ENCODE data around the gene BATF2.
A peak's percentile ranks its signal among the peaks of the same experiment; 100 is the strongest.
"Not testable (repeated sequence)": the region's sequence is repeated elsewhere in the genome, so short reads cannot be mapped to it uniquely, and the experiment has no call there.

BATF2 gene, protein sequence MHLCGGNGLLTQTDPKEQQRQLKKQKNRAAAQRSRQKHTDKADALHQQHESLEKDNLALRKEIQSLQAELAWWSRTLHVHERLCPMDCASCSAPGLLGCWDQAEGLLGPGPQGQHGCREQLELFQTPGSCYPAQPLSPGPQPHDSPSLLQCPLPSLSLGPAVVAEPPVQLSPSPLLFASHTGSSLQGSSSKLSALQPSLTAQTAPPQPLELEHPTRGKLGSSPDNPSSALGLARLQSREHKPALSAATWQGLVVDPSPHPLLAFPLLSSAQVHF

DNA sequence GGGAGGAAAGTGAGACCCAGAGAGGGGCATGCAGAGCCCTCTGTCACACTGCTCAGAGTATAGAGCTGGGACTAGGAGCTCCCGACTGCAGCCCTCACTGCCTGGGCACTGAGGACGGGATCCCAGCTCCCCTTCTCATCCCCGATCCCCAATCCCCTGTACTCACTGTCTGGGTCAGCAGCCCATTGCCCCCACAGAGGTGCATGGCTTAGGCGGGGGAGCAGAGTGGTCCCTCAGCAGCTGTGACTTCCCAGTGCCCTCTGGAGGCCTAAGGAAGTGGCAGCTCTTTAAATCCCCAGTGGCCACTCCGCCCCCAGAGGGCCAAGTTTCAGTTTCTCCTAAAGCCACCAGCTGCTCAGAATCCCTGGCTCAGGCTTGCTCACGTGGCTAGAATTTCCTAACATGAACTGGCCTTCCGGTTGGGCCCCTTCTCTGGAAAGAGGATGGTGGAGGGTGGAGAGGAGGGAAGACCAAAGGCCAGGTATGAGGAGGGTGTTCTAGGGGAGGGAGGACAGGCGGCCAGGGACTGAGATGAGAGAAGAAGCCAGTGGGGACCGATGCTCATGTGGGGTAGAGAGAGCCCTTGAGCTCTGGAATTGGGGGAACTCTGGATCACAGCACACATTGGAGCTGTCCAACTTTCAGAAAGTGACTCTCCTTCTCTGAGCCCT lies at the start of gene BATF2:
TSS of gene BATF2 (minus strand) at position 262 of the 671 bp plus-strand sequence. CDS start at position 205, 57 bp downstream.
- DNase-seq (ENCODE audit: low read depth), result no peak

DNA sequence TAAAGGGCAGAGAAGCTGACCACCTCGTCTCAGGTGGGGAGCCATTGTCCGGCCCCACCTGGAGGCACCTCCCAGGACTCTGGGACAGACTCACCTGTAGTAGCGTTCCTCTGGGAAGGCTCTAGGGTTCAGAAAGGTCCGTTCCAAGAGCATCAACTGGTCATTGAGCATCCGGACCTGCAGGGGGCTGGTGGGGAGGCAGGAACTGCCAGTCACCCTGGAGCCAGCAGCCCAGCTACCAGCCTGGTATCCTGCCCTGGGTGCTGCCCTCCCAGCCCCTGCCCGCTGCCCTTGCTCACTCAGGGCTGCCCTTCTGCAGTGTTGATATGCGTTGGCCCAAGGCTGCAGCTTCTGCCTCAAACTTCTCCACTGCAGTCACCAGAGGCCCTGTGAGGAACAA lies 49.0 kb upstream of the BATF2 start:
- no peak for DNase-seq (ENCODE audit: low read depth)

DNA sequence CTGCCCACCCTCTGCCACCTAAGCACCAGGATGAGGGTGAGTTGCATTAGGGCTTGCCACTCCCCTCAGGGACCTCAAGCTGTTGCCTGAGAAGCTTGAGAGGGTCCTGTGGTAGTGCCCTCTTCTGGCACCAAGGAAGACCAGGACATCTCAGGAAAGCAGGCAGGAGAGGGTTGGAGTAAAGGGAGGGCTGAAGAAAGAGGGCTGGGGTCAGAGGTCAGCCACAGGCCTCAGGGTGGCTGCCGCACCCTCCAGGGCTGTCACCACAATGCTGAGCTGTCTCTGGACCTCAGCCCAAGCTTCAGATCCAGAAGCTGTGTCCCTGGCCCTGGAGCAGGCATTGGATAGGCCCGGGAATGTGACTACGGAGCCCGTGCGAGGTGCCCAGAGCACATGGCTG lies 48.3 kb upstream of the BATF2 start:
- no peak for DNase-seq (ENCODE audit: low read depth)

DNA sequence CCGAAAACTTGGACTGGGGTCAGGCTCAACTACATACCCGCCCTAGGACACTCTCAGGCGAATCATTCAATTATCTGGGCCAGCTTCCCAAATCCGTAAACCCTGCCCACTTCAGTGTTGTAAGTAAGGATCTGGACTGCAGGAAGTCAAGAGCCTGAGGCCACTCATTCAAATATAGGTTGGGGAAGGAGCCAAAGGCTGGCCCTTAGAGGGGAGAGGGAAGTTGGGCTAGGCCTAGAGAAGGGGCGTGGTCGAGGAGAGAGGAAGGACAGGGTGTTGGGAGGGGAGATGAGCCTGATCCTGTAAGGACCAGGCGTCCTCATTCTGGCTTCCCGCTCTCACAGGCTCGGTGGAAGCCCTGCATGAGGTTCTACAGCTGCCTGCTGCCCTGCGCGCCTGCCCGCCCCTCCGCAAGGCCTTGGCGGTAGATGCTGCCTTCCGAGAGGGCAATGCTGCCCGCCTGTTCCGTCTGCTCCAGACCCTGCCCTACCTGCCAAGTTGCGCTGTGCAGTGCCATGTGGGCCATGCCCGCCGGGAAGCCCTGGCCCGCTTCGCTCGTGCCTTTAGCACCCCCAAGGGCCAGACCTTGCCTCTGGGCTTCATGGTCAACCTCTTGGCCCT lies 47.2 kb upstream of the BATF2 start:
- no peak for DNase-seq (ENCODE audit: low read depth)

DNA sequence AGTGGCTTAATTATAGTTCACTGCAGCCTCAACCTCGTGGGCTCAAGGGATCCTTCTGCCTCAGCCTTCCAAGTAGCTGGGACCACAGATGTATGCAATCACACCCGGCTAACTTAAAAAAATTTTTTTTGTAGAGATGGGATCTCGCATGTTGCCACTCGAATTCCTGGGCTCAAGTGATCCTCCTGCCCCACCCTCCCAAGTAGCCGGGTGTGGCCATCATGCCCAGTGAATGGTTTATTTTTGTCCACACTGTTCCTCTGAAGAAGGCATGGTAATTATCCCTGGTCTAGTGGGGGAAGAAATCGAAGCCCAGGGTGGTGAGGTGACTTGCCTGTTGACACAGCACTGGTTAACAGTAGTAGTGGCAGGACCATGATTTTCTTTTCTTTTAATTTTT lies 46.1 kb upstream of the BATF2 start:
- no peak for DNase-seq (ENCODE audit: low read depth)

DNA sequence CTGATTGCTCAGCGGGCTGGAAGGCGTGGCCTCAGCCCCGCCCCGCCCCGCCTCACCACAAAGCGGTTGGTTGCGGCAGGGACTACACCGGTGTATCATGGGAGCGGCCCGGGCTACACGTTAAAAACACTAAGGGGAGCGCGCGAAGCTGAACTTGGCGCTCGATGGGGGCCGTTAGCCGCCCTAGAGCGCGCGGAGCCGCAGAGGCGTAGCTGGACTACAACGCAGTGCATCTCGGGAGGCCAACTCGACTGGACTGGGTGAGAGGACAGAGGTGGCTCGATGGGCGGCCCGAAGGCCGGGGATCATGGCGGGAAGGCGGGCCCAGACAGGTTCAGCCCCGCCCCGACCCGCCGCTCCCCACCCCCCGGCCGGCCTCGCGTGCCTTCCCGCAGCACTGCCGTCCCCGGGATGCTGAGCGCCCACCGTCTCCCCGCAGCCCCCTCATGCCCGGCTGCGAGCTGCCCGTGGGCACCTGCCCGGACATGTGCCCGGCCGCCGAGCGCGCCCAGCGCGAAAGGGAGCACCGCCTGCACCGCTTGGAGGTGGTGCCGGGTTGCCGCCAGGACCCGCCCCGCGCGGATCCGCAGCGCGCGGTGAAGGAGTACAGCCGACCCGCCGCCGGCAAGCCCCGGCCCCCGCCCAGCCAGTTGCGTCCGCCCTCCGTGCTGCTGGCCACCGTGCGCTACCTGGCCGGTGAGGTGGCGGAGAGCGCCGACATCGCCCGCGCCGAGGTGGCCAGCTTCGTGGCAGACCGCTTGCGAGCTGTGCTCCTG lies 44.3 kb upstream of the BATF2 start, which contains the start of gene SAC3D1:
TSS of gene SAC3D1 (plus strand) at position 364 of the 776 bp plus-strand sequence. CDS start at position 447, 83 bp downstream.
- DNase-seq (ENCODE audit: low read depth), result peak; percentile 62

DNA sequence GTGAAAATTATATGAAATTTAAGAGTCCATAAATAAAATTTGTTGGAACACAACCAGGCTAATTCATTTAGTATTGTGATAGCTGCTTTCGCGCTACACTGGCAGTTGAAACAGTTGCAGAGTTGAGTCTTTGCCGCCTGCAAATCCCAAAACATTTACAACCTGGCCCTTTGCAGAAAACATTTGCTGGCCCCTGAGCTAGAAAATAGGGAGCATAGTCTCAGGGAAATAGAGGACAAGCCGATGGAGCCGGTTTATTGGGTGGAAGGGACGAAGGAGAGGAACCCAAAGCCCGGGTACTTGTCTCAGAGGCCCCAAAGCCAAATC lies 43.7 kb upstream of the BATF2 start:
- no peak for DNase-seq (ENCODE audit: low read depth)

DNA sequence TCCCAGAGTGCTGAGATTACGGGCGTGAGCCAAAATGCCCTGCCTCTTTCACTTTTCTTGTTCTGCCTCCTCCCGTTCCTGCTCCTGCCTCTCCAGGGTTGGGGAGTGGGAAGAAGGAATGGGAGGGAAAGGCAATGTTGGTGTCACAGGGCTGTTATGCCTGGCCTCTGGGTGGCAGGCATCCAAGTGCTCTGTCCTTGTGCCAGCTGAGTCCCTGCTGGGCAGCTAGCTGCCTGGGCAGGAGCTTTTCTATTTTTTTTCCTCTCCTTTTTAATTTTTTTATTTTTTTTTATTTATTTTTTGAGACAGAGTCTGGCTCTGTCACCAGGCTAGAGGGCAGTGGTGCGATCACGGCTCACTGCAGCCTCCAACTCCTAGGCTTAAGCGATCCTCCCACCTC lies 40.2 kb upstream of the BATF2 start:
- no peak for DNase-seq (ENCODE audit: low read depth)

DNA sequence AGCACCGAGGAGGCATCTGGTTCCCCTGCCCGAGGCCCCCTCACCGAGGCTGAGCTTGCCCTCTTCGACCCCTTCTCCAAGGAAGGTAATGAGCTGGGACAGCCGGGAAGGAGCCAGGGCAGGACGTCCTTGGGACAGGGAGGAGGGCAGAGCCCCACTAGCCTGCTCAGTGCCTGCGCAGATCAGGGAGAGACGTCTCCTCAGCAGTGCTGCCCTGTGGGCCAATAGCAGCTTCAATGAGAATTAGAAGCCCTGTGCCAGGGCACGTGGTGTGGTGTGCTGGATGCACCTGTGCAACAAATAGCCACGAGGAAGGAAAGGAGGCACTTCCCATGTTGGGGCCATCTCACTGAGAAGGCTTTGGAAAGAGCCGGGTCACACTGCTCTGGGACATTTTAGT lies 38.8 kb upstream of the BATF2 start:
- no peak for DNase-seq (ENCODE audit: low read depth)

DNA sequence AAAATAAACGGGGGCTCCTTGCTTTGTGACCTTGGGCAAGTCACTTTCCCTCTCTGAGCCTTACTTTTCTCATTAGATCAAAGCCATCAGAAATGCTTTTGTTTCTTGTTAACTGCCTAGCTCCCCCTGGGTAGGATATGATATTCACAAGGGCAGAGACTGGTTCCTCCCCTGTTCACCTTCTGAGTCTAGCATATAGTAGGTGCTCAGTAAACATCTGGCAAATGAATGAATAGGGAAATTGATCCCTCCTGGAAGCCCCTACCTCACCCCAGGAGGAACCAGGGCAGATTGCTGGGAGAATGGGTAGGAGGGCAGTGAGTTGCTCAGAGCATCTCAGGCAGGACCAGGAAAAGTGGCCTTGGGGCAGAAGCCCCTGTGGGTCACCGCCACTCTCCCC lies 37.7 kb upstream of the BATF2 start:
- no peak for DNase-seq (ENCODE audit: low read depth)

DNA sequence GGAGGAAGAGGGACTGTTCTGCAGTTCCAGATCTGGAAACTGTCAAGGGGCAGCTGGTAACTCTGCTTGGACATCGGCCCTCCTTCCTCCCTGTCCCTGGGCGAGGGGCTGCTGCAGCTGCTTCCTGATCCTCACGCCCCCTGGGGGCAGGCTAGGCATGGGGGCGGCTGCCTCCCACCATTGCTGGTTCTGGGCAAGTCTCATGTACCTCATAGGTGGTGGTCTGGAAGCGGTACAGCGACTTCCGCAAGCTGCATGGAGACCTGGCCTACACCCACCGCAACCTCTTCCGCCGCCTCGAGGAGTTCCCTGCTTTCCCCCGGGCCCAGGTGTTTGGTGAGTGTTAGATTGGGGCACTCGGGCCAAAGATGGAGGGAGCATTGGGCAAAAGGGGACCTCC lies 35.4 kb upstream of the BATF2 start:
- DNase-seq (ENCODE audit: low read depth), result no peak

DNA sequence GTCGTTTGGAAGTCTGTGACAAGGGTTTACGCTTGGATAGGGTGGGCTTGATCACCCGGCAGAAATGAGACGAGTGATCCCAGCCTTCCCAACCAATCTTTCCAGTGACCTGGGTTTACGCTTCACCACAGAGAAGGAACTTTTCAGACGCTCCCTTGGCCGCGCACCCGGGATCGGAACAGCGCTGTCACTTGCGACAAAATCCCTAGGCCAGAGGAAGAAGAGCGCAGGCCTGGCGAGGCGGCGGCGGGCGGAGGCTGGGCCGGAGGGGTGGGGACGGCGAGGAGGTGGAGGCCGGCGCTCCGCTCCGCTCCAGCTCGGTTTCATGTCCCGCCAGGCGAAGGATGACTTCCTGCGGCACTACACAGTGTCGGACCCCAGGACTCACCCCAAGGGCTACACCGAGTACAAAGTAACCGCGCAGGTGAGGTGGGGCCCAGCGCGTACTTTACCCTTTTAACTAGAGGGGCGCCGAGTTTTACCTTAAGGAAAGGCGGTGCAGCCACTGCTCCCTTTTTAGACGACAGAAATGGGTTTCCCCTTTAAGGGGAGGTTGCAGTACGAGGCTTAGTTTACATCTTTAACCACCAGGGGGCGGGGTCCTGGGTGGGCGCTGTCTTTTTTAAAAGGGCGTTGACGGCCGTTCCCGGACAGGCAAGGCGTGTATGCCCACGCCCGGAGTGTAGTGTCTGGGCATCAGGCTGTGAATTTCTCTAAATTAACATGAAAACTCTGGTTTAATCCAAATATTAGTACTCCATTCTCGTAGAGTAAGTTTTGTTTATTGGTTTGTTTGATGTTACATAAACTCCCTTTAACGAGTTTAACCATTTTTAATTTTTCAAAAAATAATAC lies 30.7 kb upstream of the BATF2 start, which contains the start of gene SNX15:
TSS of gene SNX15 (plus strand) at position 227 of the 855 bp plus-strand sequence. CDS start at position 326, 99 bp downstream.
- DNase-seq (ENCODE audit: low read depth), result peak; percentile 76

DNA sequence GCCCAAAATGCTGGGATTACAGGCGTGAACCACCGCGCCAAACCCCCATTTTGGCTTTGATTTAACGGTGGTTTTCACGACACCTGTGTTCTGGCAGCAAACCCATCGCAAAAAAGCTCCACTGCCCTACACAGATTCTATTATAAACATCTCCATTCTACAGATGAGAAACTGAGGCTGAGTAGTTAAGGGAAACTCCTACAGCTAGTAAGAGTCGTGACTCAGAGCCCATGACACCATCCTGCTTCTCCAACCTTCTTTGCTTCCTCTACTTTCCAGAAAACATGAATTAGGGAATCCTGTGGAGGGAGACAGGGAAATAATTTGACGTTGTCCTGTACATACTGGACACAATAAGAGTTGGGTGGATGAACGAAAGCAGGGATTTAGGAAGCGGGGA lies 30.0 kb upstream of the BATF2 start:
- no peak for DNase-seq (ENCODE audit: low read depth)

DNA sequence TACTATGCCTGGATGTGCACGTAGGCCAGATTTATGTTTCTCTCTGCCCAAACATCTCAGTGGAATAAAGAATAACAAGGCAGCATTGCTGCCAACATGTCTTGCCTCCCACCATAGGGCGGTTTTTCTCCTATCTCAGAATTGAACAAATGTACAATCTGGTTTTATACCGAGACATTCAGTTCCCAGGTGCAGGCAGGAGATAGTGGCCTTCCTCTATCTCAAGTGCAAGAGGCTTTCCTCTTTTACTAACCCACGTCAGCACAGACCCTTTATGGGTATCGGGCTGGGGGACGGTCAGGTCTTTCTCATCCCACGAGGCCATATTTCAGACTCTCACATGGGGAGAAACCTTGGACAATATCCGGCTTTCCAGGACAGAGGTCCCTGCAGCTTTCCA lies 26.7 kb upstream of the BATF2 start:
- not testable (repeated sequence) for DNase-seq (ENCODE audit: low read depth)

DNA sequence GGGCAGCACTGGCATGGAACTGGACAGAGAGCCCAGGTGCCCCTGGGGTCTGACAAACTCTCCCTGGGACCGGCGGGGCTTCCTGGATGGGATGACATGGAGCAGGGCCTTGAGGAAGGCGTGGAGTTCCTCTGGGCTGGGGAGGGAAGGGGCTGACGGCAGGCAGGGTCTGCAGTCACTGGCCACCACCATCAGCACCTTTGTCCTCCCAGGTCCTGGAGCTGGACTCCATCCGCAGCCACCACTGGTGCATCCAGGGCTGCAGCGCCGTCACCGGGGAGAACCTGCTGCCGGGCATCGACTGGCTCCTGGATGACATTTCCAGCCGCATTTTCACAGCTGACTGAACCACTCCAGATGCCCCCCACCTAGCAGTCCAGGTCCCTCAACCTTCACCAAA lies 24.7 kb upstream of the BATF2 start:
- no peak for DNase-seq (ENCODE audit: low read depth)

DNA sequence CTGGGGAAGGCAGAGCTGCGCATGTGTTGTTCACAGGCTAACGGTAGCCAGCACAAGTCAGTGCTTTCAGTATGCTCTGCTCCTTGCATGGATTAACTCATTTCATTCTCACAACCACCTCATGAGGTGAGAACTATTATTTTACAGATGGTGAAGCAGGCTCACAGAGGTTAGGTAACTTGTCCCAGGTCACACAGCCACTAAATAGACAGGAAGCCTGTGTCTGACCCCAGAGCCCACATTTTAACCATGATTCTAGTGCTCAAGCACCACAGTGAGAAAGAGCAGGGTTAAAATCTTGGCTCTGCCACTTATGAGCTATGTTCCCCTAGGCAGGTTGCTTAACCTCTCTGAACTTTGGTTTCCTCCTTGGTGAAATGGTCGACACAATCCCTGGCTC lies 24.2 kb upstream of the BATF2 start:
- DNase-seq (ENCODE audit: low read depth), result no peak

DNA sequence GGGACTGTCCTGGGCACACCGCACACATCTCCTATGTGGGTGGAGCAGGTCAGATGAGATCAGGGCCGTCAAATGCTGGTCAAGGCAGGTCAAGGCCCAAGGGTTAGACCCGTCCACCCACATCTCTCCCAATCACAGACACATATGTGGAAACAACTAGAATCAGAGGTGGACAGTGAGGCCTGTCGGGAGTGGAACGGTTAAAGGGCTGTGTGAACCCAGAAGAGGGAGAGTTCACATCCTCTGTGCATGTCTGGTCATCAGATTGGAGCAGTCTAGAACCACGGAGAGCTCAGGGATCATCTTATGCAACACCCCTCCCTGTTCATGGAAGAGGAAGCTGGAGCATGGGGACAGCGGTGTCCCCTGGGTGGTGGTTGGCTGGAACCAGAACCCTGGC lies 23.1 kb upstream of the BATF2 start:
- no peak for DNase-seq (ENCODE audit: low read depth)

DNA sequence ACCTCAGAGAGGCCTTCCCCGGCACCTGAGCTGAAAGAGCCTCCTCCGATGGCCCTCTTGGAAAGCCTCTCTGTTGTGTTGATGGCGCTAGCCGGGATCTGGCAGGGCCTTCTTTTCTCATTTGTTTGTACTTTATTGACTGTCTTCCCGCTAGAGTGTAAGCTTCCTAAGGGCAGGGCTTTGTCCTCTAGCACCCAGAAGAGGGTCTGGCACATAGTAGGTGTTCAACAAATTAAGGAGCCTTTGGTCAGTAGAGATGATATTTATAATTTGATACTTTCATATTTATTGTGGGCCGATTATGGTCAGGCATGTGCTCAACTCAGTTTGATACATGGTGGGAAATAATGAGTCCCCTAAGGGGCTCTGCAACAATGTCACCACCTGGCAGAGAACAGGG lies 21.2 kb upstream of the BATF2 start:
- DNase-seq (ENCODE audit: low read depth), result no peak

DNA sequence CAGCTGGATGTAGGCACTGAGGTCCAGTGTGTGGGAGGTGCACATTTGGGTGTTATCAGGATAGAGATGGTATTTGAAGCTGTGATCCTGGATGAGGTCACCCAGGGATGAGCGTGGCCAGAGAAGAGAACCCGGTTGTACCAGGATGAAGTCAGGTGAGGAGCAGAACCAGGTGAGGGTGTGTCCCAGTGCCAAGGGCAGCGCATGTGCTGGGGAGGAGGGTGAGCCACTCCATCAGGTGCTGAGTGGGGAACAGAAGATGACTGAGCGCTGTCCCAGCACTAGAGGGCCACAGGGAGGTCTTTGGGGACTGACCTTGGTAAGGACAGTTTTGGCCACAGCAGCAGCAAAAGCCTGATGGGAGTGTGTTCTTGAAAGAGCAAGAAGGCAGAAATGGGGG lies 19.9 kb upstream of the BATF2 start:
- no peak for DNase-seq (ENCODE audit: low read depth)

DNA sequence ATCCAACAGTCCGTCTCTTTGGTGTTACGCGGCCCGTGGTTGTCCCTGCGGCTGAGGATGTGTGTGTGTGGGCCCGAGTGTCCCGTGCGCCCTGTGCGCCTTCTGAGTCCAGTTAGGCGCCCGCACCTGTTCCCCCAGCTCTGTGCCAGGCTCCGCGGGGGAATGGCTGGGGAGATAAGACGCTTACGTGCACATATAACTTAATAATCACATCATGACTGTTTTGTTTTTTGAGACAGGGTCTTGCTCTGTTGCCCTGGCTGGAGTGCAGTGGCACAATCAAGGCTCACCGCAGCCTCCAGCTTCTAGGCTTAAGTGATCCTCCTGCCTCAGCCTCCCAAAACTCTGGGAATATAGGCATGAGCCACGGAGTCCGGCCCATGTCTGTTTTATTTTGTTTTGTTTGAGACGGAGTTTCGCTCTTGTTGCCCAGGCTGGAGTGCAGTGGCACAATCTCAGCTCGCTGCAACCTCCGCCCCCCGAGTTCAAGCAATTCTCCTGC lies 18.0 kb upstream of the BATF2 start:
- no peak for DNase-seq (ENCODE audit: low read depth)

Data from non-pigmented ciliary epithelial cell (primary cell).